Panc1 (cell line): ENCODE measurements around the gene CGNL1.

Experiments used
- CTCF ChIP-seq: fragments of 450-650 bp; IDR thresholded peaks from 2 replicates; pipeline ENCODE4 v1.5.1; 2017; ENCODE audit warnings: mild to moderate bottlenecking
- REST ChIP-seq, 2 experiments: IDR thresholded peaks; 2 replicates each; pipeline ENCODE4 v1.6.1; 2011 to 2012; ENCODE audit warnings: low read depth in 2 of 2, control low read depth in 1 of 2, low read length in 1 of 2, mild to moderate bottlenecking in 1 of 2, moderate library complexity in 1 of 2; ENCODE audit not compliant: insufficient read depth in 1 of 2

GRCh38 chr15:57418635-57419034 lies 42.3 kb downstream of the CGNL1 start:
- TF ChIP-seq CTCF (no peak), REST (IDR thresholded peaks at IDR 0.05; ENCODE audit: insufficient read depth in 1 of 2, low read depth in 2 of 2, low read length in 1 of 2) (no peak)
